T-cell (primary cell): ENCODE measurements around the gene BRMS1L. TPM values are rescaled to one million over a fixed set of nuclear protein-coding genes. Genes with fewer than 3 reads are reported as not detected.

ENCODE experiments used
- ATAC-seq, 4 experiments: fragments of 200-7000 bp in 3 of 4; fragments of 150-1000 bp in 1 of 4; cut with Tn5 transposase; replicated peaks in 1 of 4; 1 replicate in 3 of 4; 2 replicates in 1 of 4; pipeline ENCODE4 v1.10.0; 2021; ENCODE audit warnings: moderate library complexity in 3 of 4, mild to moderate bottlenecking in 2 of 4, moderate number of reproducible peaks in 1 of 4
- CTCF ChIA-PET, 2 donors: fragments of 300-600 bp; sonication (Branson Sonifier 250); formaldehyde crosslinking; loops; one replicate each; lab custom pipeline; 2022; ENCODE audit warnings: antibody characterized with exemption in 2 of 2; lab: Charles Lee
- POLR2A ChIA-PET, 2 donors: fragments of 300-600 bp; sonication (Branson Sonifier 250); formaldehyde crosslinking; loops; one replicate each; lab custom pipeline; 2022; ENCODE audit warnings: antibody characterized with exemption in 2 of 2; lab: Charles Lee
- DNase-seq, 35 experiments: peaks; one replicate each; pipeline versions ENCODE4 v3.0.0 to v3.0.0-alpha.2; 2013 to 2023
- H3K27ac ChIP-seq: one replicate; pipeline ENCODE4 v1.5.1; 2013; ENCODE audit warnings: low read length
- H3K27me3 ChIP-seq, 2 experiments: replicated peaks in 1 of 2; 1 replicate in 1 of 2; 2 replicates in 1 of 2; pipeline versions ENCODE4 v1.6.1 to v1.7.0; 2013; ENCODE audit warnings: low read length in 1 of 2, mixed read lengths in 1 of 2; ENCODE audit not compliant: control insufficient read depth in 2 of 2, insufficient read depth in 2 of 2; ENCODE audit errors: extremely low read depth in 1 of 2
- H3K36me3 ChIP-seq, 2 donors: 1 replicate in 1 of 2; 2 replicates in 1 of 2; pipeline versions ENCODE4 v1.6.1 to v1.7.0; 2013; ENCODE audit warnings: low read length in 1 of 2; ENCODE audit not compliant: control insufficient read depth in 2 of 2, insufficient read depth in 1 of 2; ENCODE audit errors: extremely low read depth in 1 of 2
- H3K4me1 ChIP-seq, 2 experiments: 1 replicate in 1 of 2; 2 replicates in 1 of 2; pipeline versions ENCODE4 v1.6.1 to v1.7.0; 2013; ENCODE audit warnings: low read length in 2 of 2, mixed read lengths in 1 of 2; ENCODE audit not compliant: insufficient read depth in 2 of 2, control insufficient read depth in 1 of 2; ENCODE audit errors: extremely low read depth in 1 of 2
- H3K4me3 ChIP-seq, 2 donors: 1 replicate in 1 of 2; 2 replicates in 1 of 2; pipeline versions ENCODE4 v1.5.1 to v1.7.0; 2013; ENCODE audit warnings: mild to moderate bottlenecking in 2 of 2, low read length in 1 of 2, moderate library complexity in 1 of 2; ENCODE audit not compliant: control insufficient read depth in 1 of 2; ENCODE audit errors: extremely low read depth in 1 of 2
- H3K9me3 ChIP-seq: 2 replicates; pipeline ENCODE4 v1.7.0; 2013
- H3K27ac Mint-ChIP-seq, 2 donors: one replicate each; pipeline ENCODE4 v1.8.0; 2020 to 2021; ENCODE audit warnings: mild to moderate bottlenecking in 2 of 2, mixed read lengths in 2 of 2
- H3K27me3 Mint-ChIP-seq, 2 donors: one replicate each; pipeline ENCODE4 v1.8.0; 2021 to 2022; ENCODE audit warnings: mixed read lengths in 2 of 2
- H3K36me3 Mint-ChIP-seq: one replicate; pipeline ENCODE4 v1.8.0; 2021; ENCODE audit warnings: mixed read lengths
- H3K4me1 Mint-ChIP-seq, 3 donors: one replicate each; pipeline ENCODE4 v1.8.0; 2020 to 2022; ENCODE audit warnings: mixed read lengths in 3 of 3, mild to moderate bottlenecking in 1 of 3
- H3K4me3 Mint-ChIP-seq, 3 donors: one replicate each; pipeline ENCODE4 v1.8.0; 2020 to 2022; ENCODE audit warnings: mild to moderate bottlenecking in 3 of 3, mixed read lengths in 3 of 3, moderate library complexity in 3 of 3
- H3K9me3 Mint-ChIP-seq, 3 donors: one replicate each; pipeline ENCODE4 v1.8.0; 2020 to 2022; ENCODE audit warnings: mixed read lengths in 3 of 3
- WGBS: methylation state at CpG from one replicate; pipeline ENCODE4 v1.1.5; 2013; ENCODE audit warnings: missing lambda C conversion rate; ENCODE audit not compliant: insufficient coverage; 5-methylcytosine and 5-hydroxymethylcytosine counted together
- total RNA-seq, 35 experiments: library from RNA in 6 of 35; stranded (reverse) in 6 of 35; fragments of 120-200 nt in 1 of 35; gene quantifications; one replicate each; pipeline versions ENCODE4 v1.2.1 to v1.2.4 and lab custom pipeline; 2013 to 2026

The BRMS1L gene
- total RNA-seq, 5 donors from 2014 or later (not counting 1 experiment from before 2014, with no cell fraction given): 3.9 to 7.7 (median 5.4) TPM

GRCh38 chr14:35844494-35844893, 18.4 kb downstream of the BRMS1L start:
- no peak overlapping the region for H3K27ac Mint-ChIP-seq
- DNase-seq: no peak
- H3K4me3 ChIP-seq: no peak overlapping the region
- no peak overlapping the region for H3K4me3 Mint-ChIP-seq
- ChIA-PET CTCF (no interaction called here), POLR2A (no interaction called here)
- H3K9me3 ChIP-seq: no peaks in the 10 kb centered on the region
- peaks cover 7 to 14% (median 9%) of the 10 kb centered on the region in 3 donors for H3K4me1 Mint-ChIP-seq
- peaks cover 15 to 28% (median 16%) of the 10 kb centered on the region in 3 donors for H3K9me3 Mint-ChIP-seq
- no peaks in the 10 kb centered on the region for H3K27me3 ChIP-seq
- 100% methylated on average over 6 of the region's 8 CpGs for WGBS
- no peak overlapping the region for H3K27ac ChIP-seq
- peaks cover 90% of the 10 kb centered on the region for H3K36me3 Mint-ChIP-seq
- H3K36me3 ChIP-seq: peaks cover 3 to 16% of the 10 kb centered on the region in 2 donors
- H3K4me1 ChIP-seq: no peaks in the 10 kb centered on the region
- H3K27me3 Mint-ChIP-seq: no peaks in the 10 kb centered on the region
- no peak for ATAC-seq

GRCh38 chr14:35847636-35848035, 21.5 kb downstream of the BRMS1L start:
- no peak overlapping the region for H3K4me3 ChIP-seq
- H3K9me3 ChIP-seq: no peaks in the 10 kb centered on the region
- Mint-ChIP-seq H3K27me3 (no peaks in the 10 kb centered on the region), H3K36me3 (peaks cover 85% of the 10 kb centered on the region), H3K27ac (no peak overlapping the region), H3K4me1 (peaks cover 7 to 14% (median 9%) of the 10 kb centered on the region in 3 donors), H3K9me3 (peaks cover 4 to 8% (median 6%) of the 10 kb centered on the region in 3 donors), H3K4me3 (no peak overlapping the region)
- H3K4me1 ChIP-seq: no peaks in the 10 kb centered on the region
- H3K27ac ChIP-seq: no peak overlapping the region
- no CpG with 5 or more reads among the region's 2 CpGs for WGBS
- ATAC-seq: no peak
- DNase-seq: no peak
- POLR2A ChIA-PET: no interaction called here
- peaks cover 6 to 16% of the 10 kb centered on the region in 2 donors for H3K36me3 ChIP-seq
- H3K27me3 ChIP-seq: no peaks in the 10 kb centered on the region
- CTCF ChIA-PET: no interaction called here

- Histone ChIP-seq H3K9me3 (no peaks in the 10 kb centered on the region), H3K4me3 (no peak overlapping the region), H3K27me3 (no peaks in the 10 kb centered on the region), H3K36me3 (peaks cover 3 to 10% of the 10 kb centered on the region in 2 donors), H3K27ac (no peak overlapping the region), H3K4me1 (no peaks in the 10 kb centered on the region)
- DNase-seq: no peak
- H3K27me3 Mint-ChIP-seq: no peaks in the 10 kb centered on the region
- H3K4me1 Mint-ChIP-seq: peaks cover 7 to 14% (median 9%) of the 10 kb centered on the region in 3 donors
- ATAC-seq: no peak
- ChIA-PET POLR2A (no interaction called here), CTCF (no interaction called here)
- peaks cover 70% of the 10 kb centered on the region for H3K36me3 Mint-ChIP-seq
- peaks cover 0 to 4% (median 3%) of the 10 kb centered on the region in 3 donors for H3K9me3 Mint-ChIP-seq
- no peak overlapping the region for H3K27ac Mint-ChIP-seq
- H3K4me3 Mint-ChIP-seq: no peak overlapping the region
- no CpG with 5 or more reads among the region's 1 CpG for WGBS
Measured at GRCh38 chr14:35849122-35849521, 23.0 kb downstream of the BRMS1L start.

- H3K4me1 ChIP-seq: no peaks in the 10 kb centered on the region
- no peaks in the 10 kb centered on the region for H3K27me3 Mint-ChIP-seq
- WGBS: 100% methylated on average over 2 of the region's 3 CpGs
- ATAC-seq: no peak
- peaks cover 0 to 6% (median 0%) of the 10 kb centered on the region in 3 donors for H3K4me1 Mint-ChIP-seq
- peaks cover 54% of the 10 kb centered on the region for H3K36me3 Mint-ChIP-seq
- no peak overlapping the region for H3K27ac Mint-ChIP-seq
- H3K27ac ChIP-seq: no peak overlapping the region
- no peaks in the 10 kb centered on the region for H3K27me3 ChIP-seq
- ChIA-PET POLR2A (no interaction called here), CTCF (no interaction called here)
- H3K9me3 ChIP-seq: no peaks in the 10 kb centered on the region
- peaks cover 3 to 6% of the 10 kb centered on the region in 2 donors for H3K36me3 ChIP-seq
- no peak overlapping the region for H3K4me3 Mint-ChIP-seq
- DNase-seq: no peak
- no peak overlapping the region for H3K4me3 ChIP-seq
- peaks cover 0 to 4% (median 3%) of the 10 kb centered on the region in 3 donors for H3K9me3 Mint-ChIP-seq
Measured at GRCh38 chr14:35851823-35852222, 25.7 kb downstream of the BRMS1L start.

- H3K4me1 Mint-ChIP-seq: peaks cover 0 to 5% (median 0%) of the 10 kb centered on the region in 3 donors
- no peak overlapping the region for H3K27ac Mint-ChIP-seq
- 80% methylated on average over 1 of the region's 2 CpGs for WGBS
- Histone ChIP-seq H3K27me3 (no peaks in the 10 kb centered on the region), H3K4me1 (no peaks in the 10 kb centered on the region), H3K9me3 (no peaks in the 10 kb centered on the region), H3K36me3 (peaks cover 3 to 6% of the 10 kb centered on the region in 2 donors), H3K27ac (no peak overlapping the region), H3K4me3 (no peak overlapping the region)
- no peak overlapping the region for H3K4me3 Mint-ChIP-seq
- DNase-seq (no peak), ATAC-seq (no peak)
- H3K27me3 Mint-ChIP-seq: no peaks in the 10 kb centered on the region
- H3K36me3 Mint-ChIP-seq: peaks cover 47% of the 10 kb centered on the region
- POLR2A ChIA-PET: no interaction called here
- CTCF ChIA-PET: interaction anchor here in 1 of 2 donors (0.7 kb wide), 1 partner anchor 497 kb away, joined by 3 read pairs; no protein-coding TSS in a partner anchor
- peaks cover 0 to 4% (median 3%) of the 10 kb centered on the region in 3 donors for H3K9me3 Mint-ChIP-seq
Measured at GRCh38 chr14:35853225-35853624, 27.1 kb downstream of the BRMS1L start.

GRCh38 chr14:35854696-35855270, 28.6 kb downstream of the BRMS1L start:
- no peaks in the 10 kb centered on the region for H3K4me1 ChIP-seq
- peaks cover 3% of the 10 kb centered on the region in 2 donors for H3K36me3 ChIP-seq
- Mint-ChIP-seq H3K36me3 (peaks cover 44% of the 10 kb centered on the region), H3K4me1 (no peaks in the 10 kb centered on the region), H3K27ac (no peak overlapping the region), H3K27me3 (no peaks in the 10 kb centered on the region), H3K9me3 (peaks cover 0 to 4% (median 3%) of the 10 kb centered on the region in 3 donors), H3K4me3 (no peak overlapping the region)
- no peak for ATAC-seq
- no peak overlapping the region for H3K27ac ChIP-seq
- ChIA-PET POLR2A (interaction anchor here in 1 of 2 donors (0.5 to 0.6 kb wide), 2 partner anchors 28 to 822 kb away, joined by 3 read pairs; no protein-coding TSS in a partner anchor), CTCF (no interaction called here)
- DNase-seq: no peak
- no peak overlapping the region for H3K4me3 ChIP-seq
- no peaks in the 10 kb centered on the region for H3K27me3 ChIP-seq
- H3K9me3 ChIP-seq: no peaks in the 10 kb centered on the region
- no CpG with 5 or more reads among the region's 1 CpG for WGBS
